Eye (tissue), 1 donor: ENCODE measurements around the gene C12orf50.
A peak's percentile ranks its signal among the peaks of the same experiment; 100 is the strongest.
"Not testable (repeated sequence)": the region's sequence is repeated elsewhere in the genome, so short reads cannot be mapped to it uniquely, and the experiment has no call there.

Experiments
- DNase-seq: peaks from one replicate; pipeline ENCODE4 v3.0.0-alpha.2; 2015

The C12orf50 gene

GRCh38 chr12:88029093-88029665, at the start of gene C12orf50:
Gene C12orf50, minus strand, starts transcription at chr12:88029401. Its CDS starts 2,439 bp downstream, at chr12:88026962.
- DNase-seq = no peak

GRCh38 chr12:88067301-88067700, 38.1 kb upstream of the C12orf50 start:
- no peak for DNase-seq

- no peak for DNase-seq
These were observed 34.2 kb upstream of the C12orf50 start for GRCh38 chr12:88063375-88063774.

GRCh38 chr12:88062474-88062873, 33.3 kb upstream of the C12orf50 start:
- no peak for DNase-seq

GRCh38 chr12:88058719-88059077, 29.5 kb upstream of the C12orf50 start:
- no peak for DNase-seq

- DNase-seq = no peak
These were observed 29.0 kb upstream of the C12orf50 start for GRCh38 chr12:88057994-88058718.

GRCh38 chr12:88056571-88056970, 27.4 kb upstream of the C12orf50 start:
- DNase-seq = no peak

- peak; percentile 43 for DNase-seq
These were observed 23.5 kb upstream of the C12orf50 start for GRCh38 chr12:88052686-88053085.

- no peak for DNase-seq
These were observed 14.8 kb upstream of the C12orf50 start for GRCh38 chr12:88044035-88044434.

- DNase-seq = no peak
These were observed 8.6 kb upstream of the C12orf50 start for GRCh38 chr12:88037770-88038169.

- DNase-seq = peak; percentile 48
These were observed 7.3 kb upstream of the C12orf50 start for GRCh38 chr12:88036353-88036965.

- no peak for DNase-seq
These were observed 6.7 kb upstream of the C12orf50 start for GRCh38 chr12:88035907-88036289.

- peak; percentile 96 for DNase-seq
These were observed 6.2 kb upstream of the C12orf50 start for GRCh38 chr12:88035271-88035906.

GRCh38 chr12:88031161-88031560, 2.0 kb upstream of the C12orf50 start:
- not testable (repeated sequence) for DNase-seq

- DNase-seq = no peak
These were observed 3.0 kb downstream of the C12orf50 start for GRCh38 chr12:88026196-88026595.

- no peak for DNase-seq
These were observed 11.2 kb downstream of the C12orf50 start for GRCh38 chr12:88017964-88018363.

GRCh38 chr12:88015825-88016224, 13.4 kb downstream of the C12orf50 start:
- DNase-seq = no peak

GRCh38 chr12:88011755-88012154, 17.4 kb downstream of the C12orf50 start:
- no peak for DNase-seq

GRCh38 chr12:88006351-88006750, 22.9 kb downstream of the C12orf50 start:
- DNase-seq = no peak

GRCh38 chr12:88001327-88001726, 27.9 kb downstream of the C12orf50 start:
- DNase-seq = no peak

GRCh38 chr12:87995581-87996178, 33.5 kb downstream of the C12orf50 start:
- DNase-seq = peak; percentile 89

- no peak for DNase-seq
These were observed 37.7 kb downstream of the C12orf50 start for GRCh38 chr12:87991483-87991882.

GRCh38 chr12:87988534-87988933, 40.7 kb downstream of the C12orf50 start:
- no peak for DNase-seq
